Lower lobe of right lung (tissue), 2 donors: ENCODE measurements around the gene PIAS1. TPM values are rescaled to one million over a fixed set of nuclear protein-coding genes. Genes with fewer than 3 reads are reported as not detected.
A peak's percentile ranks its signal among the peaks of the same experiment; 100 is the strongest.

ENCODE experiments used
- ATAC-seq, 2 donors: fragments of 200-7000 bp; cut with Tn5 transposase; one replicate each; pipeline ENCODE4 v1.9.1; 2020 to 2022; ENCODE audit warnings: mild to moderate bottlenecking in 2 of 2, moderate library complexity in 2 of 2
- DNase-seq: peaks from one replicate; pipeline ENCODE4 v3.0.0-alpha.2; 2020
- H3K27ac ChIP-seq: fragments of 200-600 bp; one replicate; pipeline ENCODE4 v1.8.0; 2022
- H3K27me3 ChIP-seq: fragments of 200-600 bp; one replicate; pipeline ENCODE4 v1.8.0; 2022; ENCODE audit warnings: low read depth
- H3K36me3 ChIP-seq: fragments of 200-600 bp; one replicate; pipeline ENCODE4 v1.8.0; 2022; ENCODE audit warnings: mild to moderate bottlenecking
- H3K4me1 ChIP-seq: fragments of 200-600 bp; one replicate; pipeline ENCODE4 v1.8.0; 2022
- H3K4me3 ChIP-seq: fragments of 200-600 bp; one replicate; pipeline ENCODE4 v1.8.0; 2022; ENCODE audit warnings: mild to moderate bottlenecking
- H3K9me3 ChIP-seq: fragments of 200-600 bp; one replicate; pipeline ENCODE4 v1.8.0; 2022
- CTCF ChIP-seq: fragments of 200-600 bp; IDR thresholded peaks from one replicate; pipeline ENCODE4 v1.8.0; 2022; ENCODE audit warnings: antibody characterized with exemption, mild to moderate bottlenecking
- intact Hi-C: fragments of 100-400 bp; cut with DNase I; formaldehyde crosslinking; loops from one replicate; pipeline ENCODE4 v1.11.0; 2022
- total RNA-seq: library from RNA; stranded (reverse); fragmentation: NEBNext Ultra II Directional; extraction: Animal tissue kit (Norgen Biotek cat#: 25700); gene quantifications from one replicate; pipeline ENCODE4 v1.2.1, GENCODE V29; 2021
- donor health status: DM: no; HTN: yes; CAD: no; lungs with severe emphysema.

The PIAS1 gene
- total RNA-seq, 1 donor from 2014 or later, result 73.1 TPM

- no peak for DNase-seq
Measured at GRCh38 chr15:68188647-68189046, 134.5 kb downstream of the PIAS1 start.

GRCh38 chr15:68190048-68190447, 135.9 kb downstream of the PIAS1 start:
- peaks cover 82% of the 10 kb centered on the region for H3K36me3 ChIP-seq
- peaks cover 20% of the 10 kb centered on the region for H3K4me1 ChIP-seq
- no peak overlapping the region for H3K27ac ChIP-seq
- intact Hi-C loops, result no loop called here
- no peak for TF ChIP-seq CTCF
- no peaks in the 10 kb centered on the region for H3K9me3 ChIP-seq
- no peak for ATAC-seq
- no peak overlapping the region for H3K4me3 ChIP-seq
- H3K27me3 ChIP-seq, result no peaks in the 10 kb centered on the region
- DNase-seq, result no peak

More at GRCh38 chr15:68188647-68189046, 134.5 kb downstream of the PIAS1 start:
- intact Hi-C loops, result no loop called here
- Histone ChIP-seq H3K27ac (peak overlapping the region; percentile 3), H3K9me3 (no peaks in the 10 kb centered on the region), H3K4me1 (peaks cover 20% of the 10 kb centered on the region), H3K4me3 (no peak overlapping the region), H3K36me3 (peaks cover 89% of the 10 kb centered on the region), H3K27me3 (no peaks in the 10 kb centered on the region)
- TF ChIP-seq CTCF, result no peak
- no peak for ATAC-seq

- H3K4me1 ChIP-seq, result peaks cover 18% of the 10 kb centered on the region
- ATAC-seq, result peak in 1 of 2 donors; percentile 28
- DNase-seq, result no peak
- no peak for TF ChIP-seq CTCF
- no peaks in the 10 kb centered on the region for H3K27me3 ChIP-seq
- peaks cover 67% of the 10 kb centered on the region for H3K36me3 ChIP-seq
- no peak overlapping the region for H3K4me3 ChIP-seq
- intact Hi-C loops, result no loop called here
- H3K9me3 ChIP-seq, result no peaks in the 10 kb centered on the region
- H3K27ac ChIP-seq, result no peak overlapping the region
Measured at GRCh38 chr15:68191555-68191954, 137.4 kb downstream of the PIAS1 start.

GRCh38 chr15:68192117-68192516, 138.0 kb downstream of the PIAS1 start:
- H3K27me3 ChIP-seq, result no peaks in the 10 kb centered on the region
- peaks cover 13% of the 10 kb centered on the region for H3K4me1 ChIP-seq
- ATAC-seq, result no peak
- no peak for DNase-seq
- H3K27ac ChIP-seq, result no peak overlapping the region
- H3K9me3 ChIP-seq, result no peaks in the 10 kb centered on the region
- H3K4me3 ChIP-seq, result no peak overlapping the region
- intact Hi-C loops, result no loop called here
- peaks cover 62% of the 10 kb centered on the region for H3K36me3 ChIP-seq
- no peak for TF ChIP-seq CTCF

GRCh38 chr15:68192804-68193486, 138.8 kb downstream of the PIAS1 start:
- Histone ChIP-seq H3K27ac (no peak overlapping the region), H3K4me1 (peaks cover 7% of the 10 kb centered on the region), H3K36me3 (peaks cover 54% of the 10 kb centered on the region), H3K9me3 (no peaks in the 10 kb centered on the region), H3K27me3 (no peaks in the 10 kb centered on the region), H3K4me3 (no peak overlapping the region)
- no peak for TF ChIP-seq CTCF
- intact Hi-C loops, result no loop called here
- ATAC-seq (peak in 1 of 2 donors; percentile 11), DNase-seq (no peak)
